Muscle of arm (tissue), 14 donors: ENCODE data around the gene MPP2. TPM values are rescaled to one million over a fixed set of nuclear protein-coding genes. Genes with fewer than 3 reads are reported as not detected.
"Not testable (repeated sequence)": the region's sequence is repeated elsewhere in the genome, so short reads cannot be mapped to it uniquely, and the experiment has no call there.

Source experiments
- DNase-seq: peaks from one replicate; pipeline ENCODE4 v3.0.0-alpha.2; 2013
- long read RNA-seq, 11 donors: transcript quantifications; one replicate each; lab custom pipeline, GENCODE V29; 2026
- polyA plus RNA-seq, 12 donors: library from polyadenylated mRNA; unstranded; fragments of 120-200 nt; gene quantifications; one replicate each; pipeline ENCODE4 v1.2.1, GENCODE V29; 2013; ENCODE audit not compliant: insufficient read length in 12 of 12

MPP2 gene, protein sequence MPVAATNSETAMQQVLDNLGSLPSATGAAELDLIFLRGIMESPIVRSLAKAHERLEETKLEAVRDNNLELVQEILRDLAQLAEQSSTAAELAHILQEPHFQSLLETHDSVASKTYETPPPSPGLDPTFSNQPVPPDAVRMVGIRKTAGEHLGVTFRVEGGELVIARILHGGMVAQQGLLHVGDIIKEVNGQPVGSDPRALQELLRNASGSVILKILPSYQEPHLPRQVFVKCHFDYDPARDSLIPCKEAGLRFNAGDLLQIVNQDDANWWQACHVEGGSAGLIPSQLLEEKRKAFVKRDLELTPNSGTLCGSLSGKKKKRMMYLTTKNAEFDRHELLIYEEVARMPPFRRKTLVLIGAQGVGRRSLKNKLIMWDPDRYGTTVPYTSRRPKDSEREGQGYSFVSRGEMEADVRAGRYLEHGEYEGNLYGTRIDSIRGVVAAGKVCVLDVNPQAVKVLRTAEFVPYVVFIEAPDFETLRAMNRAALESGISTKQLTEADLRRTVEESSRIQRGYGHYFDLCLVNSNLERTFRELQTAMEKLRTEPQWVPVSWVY
- 1 to 10 TPM in 11 of 12 donors, not detected in 1; 1.8 to 5.1 (median 3.3) TPM for polyA plus RNA-seq
- long read RNA-seq, donor 1 = 0 reads
- long read RNA-seq, donor 2 = 0 reads
- long read RNA-seq, donor 3 = 0 reads
- long read RNA-seq, donor 4 = 0 reads
- long read RNA-seq, donor 5, partial matches to known transcripts = 0 of 1 reads
- long read RNA-seq, donor 5, other reads (novel, unspliced or antisense) = 0 of 1 reads
- long read RNA-seq, donor 6 = 0 reads
- long read RNA-seq, donor 7 = 0 reads
- long read RNA-seq, donor 8, full-length matches to known transcripts = 1 of 1 reads
- long read RNA-seq, donor 8, partial matches to known transcripts = 0 of 1 reads
- long read RNA-seq, donor 8, other reads (novel, unspliced or antisense) = 0 of 1 reads
- long read RNA-seq, donor 9 = 0 reads
- long read RNA-seq, donor 10 = 0 reads
- long read RNA-seq, donor 11 = 0 reads

DNA sequence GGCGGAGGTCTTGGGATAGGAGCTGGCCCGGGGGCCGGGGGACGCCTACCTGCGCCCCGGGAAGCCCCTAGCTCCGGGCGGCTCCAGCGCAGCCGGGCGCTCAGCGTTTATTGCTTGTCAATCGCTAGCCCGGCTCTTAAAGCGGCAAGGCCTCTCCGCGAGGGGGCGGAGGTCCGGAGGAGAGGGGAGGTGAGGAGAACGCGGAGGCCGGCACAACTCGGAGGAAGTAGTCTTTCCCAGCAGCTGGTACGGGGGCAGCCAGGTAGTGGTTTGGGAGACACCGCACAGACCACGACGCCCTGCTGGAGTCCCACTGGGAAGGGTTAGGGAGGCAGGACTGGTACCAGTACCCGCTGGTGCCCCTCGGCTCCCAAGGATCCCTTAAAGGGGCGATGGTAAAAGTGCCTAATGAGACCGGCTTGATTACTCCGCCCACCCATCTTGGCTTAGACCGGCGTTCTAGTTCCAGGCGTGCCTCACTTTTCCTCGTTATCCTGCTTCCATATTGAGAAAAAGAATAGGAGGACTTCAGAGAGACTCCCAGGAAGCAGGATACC, at the start of gene MPP2:
MPP2 (minus strand) TSS at position 112 of the 557 bp plus-strand sequence. CDS start 3,076 bp downstream, outside the sequence.
- DNase-seq = peak; percentile 89

DNA sequence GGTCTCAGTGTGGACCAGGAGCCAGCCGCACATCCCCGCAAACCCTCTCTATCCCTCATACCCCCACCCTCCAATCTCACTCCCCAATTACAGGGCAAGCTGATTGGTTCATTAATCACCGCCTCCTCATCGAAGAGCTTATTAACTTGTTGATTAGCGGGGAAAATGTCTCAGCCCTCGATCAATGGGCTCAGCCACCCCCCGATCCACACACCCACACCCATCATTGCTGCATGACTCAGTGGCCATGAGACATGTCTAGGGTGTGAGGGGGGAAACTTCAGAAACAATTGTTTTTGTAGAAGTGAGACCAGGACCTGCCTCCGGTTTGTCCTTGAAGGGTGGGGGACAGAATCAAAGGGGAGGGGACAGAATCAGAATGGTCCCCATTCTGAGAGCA, 48.9 kb upstream of the MPP2 start:
- DNase-seq = no peak

DNA sequence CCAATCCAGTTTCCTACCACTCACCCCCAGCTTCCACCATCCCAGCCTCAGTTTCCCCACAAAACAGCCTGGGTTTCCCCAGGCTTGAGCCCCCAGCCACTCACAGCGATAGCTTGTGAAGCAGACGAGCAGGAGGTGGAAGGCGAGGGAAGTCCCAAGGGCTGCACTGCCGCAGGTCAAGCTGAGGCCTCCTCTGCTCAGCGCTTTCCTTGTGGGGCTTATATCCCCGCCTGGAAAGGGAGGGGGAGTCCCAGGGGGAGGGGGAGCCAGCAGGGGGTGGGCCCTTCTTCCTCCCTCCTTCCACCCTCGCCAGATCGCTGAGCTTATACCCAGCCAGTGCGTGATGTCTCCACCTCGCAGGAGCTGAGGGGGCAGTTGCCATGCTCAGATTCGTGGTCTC, 46.4 kb upstream of the MPP2 start, which contains the start of gene PYY:
PYY (minus strand) TSS at position 195 of the 400 bp plus-strand sequence. CDS start 457 bp downstream, outside the sequence.
- DNase-seq = no peak

DNA sequence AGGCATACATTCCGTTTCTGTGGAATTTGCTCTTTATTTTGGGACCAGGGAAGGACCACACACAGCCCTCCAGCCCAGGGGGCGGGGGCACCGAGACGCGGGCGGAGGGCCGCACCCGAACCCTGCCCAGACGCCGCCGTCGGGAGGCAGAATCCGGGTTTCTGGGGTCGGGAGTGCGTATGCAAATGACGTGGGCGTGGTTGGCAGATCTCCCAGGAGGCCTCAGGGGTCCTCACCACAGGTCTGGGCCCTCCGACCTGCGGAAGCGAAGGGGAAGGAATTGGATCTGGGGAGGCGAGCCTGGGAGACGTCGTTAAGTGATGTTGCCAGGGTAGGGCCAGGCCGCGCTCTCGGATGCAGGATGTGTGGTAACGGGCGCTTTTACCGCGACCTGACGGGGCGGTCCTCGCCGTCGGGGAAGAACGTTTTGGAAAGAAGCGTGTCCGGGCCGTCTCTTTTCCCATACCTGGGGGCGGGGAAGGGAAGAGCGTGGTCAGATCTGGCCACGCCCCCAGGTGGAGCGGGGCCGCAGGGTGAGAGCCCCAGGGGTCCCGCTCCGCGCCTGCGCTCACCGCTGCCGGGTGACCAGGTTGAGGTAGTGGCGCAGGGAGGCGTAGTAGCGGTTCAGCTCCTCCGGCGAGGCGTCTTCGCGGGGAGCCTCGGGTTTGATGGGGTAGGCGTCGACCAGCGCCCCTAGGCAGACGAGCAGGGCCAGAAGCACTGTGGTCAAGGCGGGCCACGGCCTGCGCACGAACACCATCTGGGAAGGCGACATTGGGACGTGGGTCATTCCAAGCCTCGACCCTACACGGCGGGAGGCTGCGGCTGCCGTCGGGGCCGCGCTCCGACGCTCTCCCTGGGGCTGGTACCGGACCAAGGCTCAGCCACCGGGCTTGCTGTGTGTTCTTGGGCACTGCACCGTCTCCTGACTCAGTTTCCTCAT, 45.7 kb upstream of the MPP2 start:
- no peak for DNase-seq

DNA sequence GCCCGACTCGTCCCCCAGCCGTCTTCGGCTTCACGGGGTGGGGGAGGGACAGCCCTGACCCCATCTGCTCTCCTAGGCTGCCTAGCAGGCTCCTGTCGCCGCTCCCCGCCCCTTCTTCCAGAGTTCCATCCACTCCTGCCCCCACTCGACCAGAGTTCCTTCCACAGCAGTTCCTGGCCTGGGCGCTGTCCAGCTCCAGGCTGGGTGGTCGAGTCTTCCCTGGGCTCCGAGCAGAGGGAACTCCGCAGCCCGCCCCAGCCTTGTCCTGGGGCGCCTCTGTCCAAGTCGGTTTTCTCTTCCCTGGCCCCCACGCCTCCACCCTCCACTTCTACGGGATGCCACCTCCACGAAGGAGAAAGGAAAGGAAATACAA, 45.0 kb upstream of the MPP2 start:
- DNase-seq = peak; percentile 32

DNA sequence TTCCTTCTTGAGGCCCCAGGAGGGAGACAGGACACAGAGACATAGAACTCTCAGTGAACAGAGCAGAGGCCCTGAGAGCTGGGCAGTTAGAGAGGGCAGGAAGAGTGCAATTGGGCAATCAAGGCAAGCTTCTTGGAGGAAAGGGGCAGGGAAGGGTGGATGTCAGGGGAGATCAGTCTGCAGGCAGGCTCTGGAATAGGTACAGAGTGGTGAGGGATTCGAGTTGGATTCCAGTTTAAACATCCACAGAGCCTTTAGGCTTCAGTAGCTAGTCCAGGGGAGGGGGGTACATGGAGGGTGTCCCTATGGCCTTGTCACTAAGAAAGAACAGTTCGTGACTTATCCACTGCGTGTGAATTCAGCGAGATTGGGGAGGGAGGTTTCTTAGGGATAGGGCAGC, 44.4 kb upstream of the MPP2 start:
- DNase-seq = no peak

DNA sequence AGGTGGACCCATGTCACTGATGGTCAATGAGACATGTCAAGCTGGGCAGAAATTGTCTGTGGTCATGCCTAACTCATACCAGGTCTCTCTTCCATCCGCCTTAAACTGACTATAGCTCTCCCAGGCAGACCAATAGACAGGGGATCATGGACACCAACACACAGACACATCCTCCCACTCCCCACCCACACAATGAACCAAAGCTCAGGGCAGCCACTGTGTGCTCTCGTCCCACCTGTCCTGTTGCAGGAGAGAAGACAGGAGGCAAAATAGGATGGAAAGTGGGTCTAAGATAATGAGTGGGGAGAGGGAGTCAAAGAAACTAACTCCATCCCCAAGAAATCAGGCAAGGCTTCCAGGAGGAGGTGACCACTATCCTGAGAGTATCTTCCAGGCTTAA, 43.2 kb upstream of the MPP2 start:
- no peak for DNase-seq

DNA sequence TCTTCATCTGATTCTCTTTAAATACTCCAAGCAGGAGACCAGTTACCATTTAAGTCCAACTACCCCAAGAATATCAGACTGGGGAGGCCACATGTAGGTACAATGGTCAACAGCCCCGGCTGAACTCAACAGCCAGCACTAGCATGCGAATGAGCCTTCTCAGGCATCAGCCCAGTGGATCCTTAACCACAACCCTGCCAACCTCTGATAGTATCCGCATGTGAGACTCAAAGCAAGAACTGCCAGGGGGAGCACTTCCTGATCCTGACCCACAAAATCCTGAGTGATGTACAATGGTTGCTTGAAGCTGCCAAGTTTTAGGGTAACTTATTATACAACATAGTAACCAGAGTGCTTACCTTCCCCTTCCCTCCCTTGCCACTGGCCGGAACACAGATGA, 42.4 kb upstream of the MPP2 start:
- DNase-seq = no peak

DNA sequence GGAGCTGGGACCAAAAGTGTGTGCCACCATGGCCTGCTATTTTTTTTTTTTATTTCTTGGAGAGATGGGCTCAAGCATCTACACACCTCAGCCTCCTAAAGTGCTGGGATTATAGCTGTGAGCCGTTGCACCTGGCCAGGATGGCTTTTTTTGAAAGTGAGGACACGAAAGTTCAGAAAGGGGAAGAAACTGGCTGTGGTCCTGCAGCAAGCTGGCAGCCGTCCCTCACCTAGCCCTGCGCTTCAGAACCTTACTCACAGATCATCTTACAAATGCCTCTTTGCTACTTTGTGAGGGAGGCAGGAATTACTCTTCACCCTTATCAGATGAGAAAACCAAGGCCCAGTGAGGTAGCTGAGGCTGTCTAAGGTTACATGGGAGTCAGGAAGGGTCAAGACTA, 39.4 kb upstream of the MPP2 start:
- DNase-seq = no peak

DNA sequence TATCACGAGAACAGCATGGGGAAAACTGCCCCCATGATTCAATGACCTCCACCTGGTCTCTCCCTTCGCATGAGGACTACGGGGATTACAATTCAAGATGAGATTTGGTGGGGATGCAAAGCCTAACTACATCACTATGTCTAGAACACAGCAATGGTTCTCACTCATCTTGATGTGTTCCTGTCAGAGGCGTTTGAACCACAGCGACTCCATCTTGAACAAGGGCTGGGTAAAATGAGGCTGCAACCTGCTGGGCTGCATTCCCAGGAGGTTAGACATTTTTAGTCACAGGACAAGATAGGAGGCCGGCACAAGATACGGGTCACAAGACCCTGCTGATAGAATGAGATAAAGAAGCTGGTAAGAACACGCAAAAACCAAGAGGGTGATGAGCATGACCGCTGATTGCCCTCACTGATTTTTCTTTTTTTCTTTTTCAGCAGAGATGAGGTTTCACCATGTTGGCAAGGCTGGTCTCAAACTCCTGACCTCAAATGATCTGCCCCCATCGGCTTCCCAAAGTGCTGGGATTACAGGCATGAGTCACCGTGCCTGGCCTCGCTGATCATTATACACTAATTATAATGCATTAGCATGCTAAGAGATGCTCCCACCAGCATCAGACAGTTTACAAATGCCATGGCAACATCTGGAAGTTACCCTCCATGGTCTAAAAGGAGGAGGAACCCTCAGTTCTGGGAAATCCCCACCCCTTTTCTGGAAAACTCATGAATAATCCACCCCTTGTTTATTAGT, 37.9 kb upstream of the MPP2 start:
- DNase-seq = no peak

DNA sequence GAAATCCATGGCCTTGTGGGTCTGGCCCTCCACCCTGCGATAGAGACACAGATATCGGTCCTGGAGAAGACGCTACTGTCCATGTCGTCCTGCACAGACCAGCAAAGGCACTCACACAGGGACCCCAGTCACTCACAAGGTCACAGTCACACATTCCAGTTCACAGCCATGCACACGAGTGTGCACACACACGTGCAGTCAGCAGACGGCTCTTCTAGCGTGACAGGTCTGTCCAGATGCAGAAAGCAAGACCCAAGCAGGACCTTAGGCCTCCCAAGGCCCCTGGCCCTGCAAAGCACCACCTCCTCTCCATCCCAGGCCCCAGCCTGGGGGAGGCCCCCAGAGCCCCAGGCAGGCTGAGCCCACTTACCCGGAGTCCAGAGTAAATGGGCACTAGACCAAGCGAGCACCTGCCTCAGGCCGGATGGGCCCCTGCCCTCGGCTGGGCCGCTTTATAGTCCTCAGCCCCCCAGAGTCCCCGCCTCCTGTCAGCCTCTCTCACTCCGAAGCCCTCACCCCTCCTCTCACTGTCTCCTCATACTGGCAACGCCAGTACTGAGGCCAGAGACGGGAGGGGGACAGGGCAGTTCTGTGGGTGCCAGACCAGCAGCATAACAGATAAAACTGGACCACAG, 34.8 kb upstream of the MPP2 start, which contains the start of gene PPY:
PPY (minus strand) TSS at position 426 of the 635 bp plus-strand sequence. CDS start 822 bp downstream, outside the sequence.
- no peak for DNase-seq

DNA sequence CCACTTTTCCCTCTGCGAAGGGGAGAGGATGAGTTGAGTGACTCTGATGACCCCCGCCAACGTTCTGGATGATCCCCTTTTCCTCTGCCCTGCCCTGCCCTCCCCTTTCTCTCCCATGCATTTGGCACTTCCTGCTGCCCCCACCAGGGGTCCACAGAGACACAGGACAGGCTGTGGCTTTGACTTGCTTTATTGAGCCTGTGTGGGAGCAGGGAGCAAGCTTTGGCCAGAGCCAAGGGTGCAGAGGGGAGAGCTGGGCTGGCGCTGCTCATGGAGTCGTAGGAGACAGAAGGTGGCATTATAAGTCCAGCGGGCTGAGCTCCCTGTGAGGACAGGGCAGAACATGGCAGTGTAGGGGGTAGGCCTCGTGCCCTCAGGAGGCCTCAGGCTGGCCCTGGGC, 33.3 kb upstream of the MPP2 start:
- DNase-seq = no peak

DNA sequence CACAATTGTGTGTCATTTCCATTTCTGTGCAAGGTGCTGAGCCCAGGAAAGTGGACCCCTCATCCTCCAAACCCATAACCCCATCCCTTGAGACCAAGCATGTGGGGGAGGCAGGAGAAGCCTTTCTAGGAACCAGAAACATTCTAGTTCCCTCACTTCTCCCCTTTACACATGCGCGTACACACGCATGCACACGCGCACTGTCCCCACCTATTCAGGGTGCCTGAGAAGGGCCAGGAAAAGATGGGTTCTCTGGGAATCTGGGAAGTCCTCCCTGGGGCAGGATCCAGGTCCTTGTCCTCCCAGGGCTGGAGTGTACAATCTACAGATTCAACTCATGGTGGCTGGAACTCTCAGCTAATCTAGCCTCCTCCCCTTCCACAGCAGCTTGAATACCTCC, 32.5 kb upstream of the MPP2 start:
- no peak for DNase-seq

DNA sequence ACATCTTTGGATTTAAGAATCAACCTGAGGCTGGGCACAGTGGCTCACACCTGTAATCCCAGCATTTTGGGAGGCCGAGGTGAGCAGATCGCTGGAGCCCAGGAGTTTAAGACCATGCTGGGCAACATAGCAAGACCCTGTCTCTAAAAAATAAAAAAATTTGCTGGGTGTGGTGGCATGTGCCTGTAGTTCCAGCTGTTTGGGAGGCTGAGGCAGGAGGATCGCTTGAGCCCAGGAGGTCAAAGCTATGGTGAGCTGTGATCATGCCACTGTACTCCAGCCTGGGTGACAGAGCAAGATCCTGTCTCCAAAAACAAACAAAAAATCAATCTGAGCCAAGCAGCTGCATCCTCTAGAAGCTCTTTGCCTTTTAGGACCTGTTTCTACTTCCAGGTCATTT, 32.1 kb upstream of the MPP2 start:
- DNase-seq = not testable (repeated sequence)

DNA sequence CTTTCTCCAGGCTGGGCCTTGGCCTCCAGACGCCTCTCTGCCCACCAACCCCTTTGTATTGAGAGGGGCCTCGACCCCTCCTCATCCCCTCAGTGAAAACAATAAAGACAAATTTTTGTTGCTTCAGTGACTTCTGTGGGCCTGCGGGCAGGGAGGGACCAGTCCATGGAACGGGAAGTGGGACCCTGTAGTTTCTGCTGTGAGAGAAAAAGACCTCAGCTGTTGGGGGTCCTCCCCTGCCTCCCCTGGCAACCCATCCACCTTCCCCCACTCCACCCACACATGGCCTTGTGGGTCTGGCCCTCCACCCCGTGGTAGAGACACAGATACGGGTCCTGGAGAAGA, 31.5 kb upstream of the MPP2 start:
- no peak for DNase-seq

DNA sequence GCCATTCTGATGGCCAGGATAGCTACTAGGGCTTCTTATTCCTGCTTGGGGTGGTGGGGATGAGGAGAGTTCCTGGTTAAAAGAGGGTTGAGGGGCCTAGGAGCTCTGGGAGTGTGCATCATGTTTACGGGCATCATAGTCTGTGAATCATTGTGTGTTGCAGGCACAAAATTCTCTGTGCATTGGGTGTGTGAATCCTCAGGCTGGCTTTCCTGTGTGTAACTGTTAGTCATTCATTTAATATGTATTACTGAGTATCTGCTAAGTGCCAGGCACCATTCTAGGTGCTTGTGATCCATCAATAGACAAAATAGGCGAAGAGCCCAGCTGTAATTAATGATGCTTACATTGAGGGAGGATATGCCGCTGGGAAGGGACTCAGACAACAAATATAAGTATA, 29.1 kb upstream of the MPP2 start:
- DNase-seq = no peak

DNA sequence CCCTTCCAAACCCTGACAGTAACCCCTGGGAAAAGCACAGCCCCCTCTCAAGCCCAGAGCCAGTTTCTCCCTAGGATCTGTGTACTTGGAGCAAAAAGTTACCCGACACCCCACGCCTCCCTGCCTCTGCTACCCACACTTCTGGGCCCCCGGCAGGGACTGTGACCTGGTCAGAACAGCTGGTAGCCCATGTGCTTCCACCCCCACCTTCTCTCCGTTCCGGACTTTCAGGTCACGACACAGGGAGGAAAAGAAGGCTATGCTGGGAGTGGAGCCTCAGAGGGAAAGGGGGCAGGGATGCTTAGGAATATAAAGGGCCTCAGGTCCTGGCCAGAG, 28.6 kb upstream of the MPP2 start:
- no peak for DNase-seq

DNA sequence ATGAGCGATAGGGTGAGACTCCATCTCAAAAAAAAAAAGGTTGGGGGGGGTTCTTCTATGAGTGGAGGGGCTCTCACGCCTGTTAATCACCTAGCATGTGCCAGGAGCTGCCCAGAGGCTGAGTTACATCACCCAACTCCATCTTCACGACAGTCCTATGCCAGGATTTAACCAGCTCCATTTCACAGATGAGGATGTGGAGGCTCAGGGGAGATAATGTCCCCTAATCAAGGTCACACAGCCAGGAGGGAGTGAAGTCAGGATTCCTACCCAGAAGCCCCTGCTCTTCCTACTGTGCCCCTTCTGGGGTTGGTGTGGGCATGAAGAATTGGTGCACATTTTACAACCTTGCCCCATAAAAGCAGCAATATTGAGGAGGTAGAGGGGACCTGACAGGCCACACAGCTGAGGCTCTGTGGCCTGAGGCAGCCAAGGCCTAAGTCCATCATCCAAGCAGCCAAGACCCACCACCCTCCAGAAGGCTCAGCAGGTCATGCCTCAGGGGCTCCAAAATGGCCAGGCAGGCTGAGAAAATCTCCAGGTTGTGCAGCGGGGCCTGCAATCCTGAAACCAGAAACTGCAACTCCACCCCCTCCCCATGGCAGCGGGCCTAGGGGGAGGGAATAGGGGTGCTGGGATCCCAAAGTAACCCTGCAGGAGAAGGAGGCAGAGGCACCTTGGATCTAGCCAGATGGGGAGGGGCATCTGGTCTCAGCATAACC, 28.0 kb upstream of the MPP2 start:
- no peak for DNase-seq

DNA sequence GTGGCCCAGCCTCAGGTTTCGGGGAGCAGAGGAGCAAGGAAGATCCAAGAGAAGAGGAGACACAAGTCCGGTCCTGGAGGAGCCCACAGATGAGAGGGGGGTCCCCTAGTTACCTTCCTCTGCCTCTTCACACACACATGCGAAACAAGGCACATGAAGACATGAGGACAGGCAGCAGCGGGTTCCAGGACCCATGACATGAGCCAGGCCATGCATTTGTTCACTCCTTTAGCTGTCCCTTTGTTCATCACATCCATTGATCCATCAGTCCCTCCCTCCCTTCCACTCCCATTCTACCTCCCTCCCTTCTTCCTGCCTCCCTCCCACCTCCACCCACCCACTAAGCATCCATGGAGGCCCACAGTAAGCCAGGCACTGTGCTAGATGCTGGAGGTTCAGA, 25.6 kb upstream of the MPP2 start:
- no peak for DNase-seq
